ENCODE data around the gene RNF157. TPM values are rescaled to one million over a fixed set of nuclear protein-coding genes. Genes with fewer than 3 reads are reported as not detected.

RNF157 gene
- total and polyA plus RNA-seq, 9 of the 15 experiments (the other 6 are each of a cell fraction or from before 2014, with no cell fraction given), result 8.1 to 31.7 (median 20.8) TPM

DNA sequence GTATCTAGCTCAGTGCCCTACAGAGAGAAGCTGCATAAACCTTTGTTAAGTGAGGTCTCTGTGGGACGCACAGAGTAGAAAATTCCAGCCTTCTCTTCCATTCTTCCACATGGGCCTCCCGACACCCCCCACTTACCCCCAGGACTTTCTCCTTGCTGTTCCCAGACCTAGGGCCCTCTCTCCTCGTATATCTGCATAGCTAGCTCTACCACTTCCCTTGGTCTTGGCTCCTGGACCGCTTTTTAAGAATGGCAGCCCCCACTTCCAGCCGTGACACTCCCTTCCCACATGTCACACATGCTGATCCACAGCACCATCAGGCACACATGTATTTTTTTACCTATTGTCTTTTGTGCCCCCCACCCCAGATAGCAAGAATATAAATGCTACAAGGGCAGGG is 82.5 kb downstream of the RNF157 start:
- DNase-seq (ENCODE audit: extremely low read depth in 1 of 4, low spot score in 3 of 4) (no peak), ATAC-seq (no peak), FAIRE-seq (no peak)
- Histone ChIP-seq H2AFZ (ENCODE audit: low read depth, low read length) (no peak overlapping the region), H4K20me1 (replicated peaks; ENCODE audit: control insufficient read depth, insufficient read depth, low read length) (no peaks in the 10 kb centered on the region), H3K9me3 (replicated peaks; ENCODE audit: control insufficient read depth, insufficient read depth, low read depth, low read length) (no peaks in the 10 kb centered on the region), H3K27ac (ENCODE audit: extremely low read depth, low read depth, low read length) (no peak overlapping the region), H3K79me2 (ENCODE audit: control insufficient read depth, insufficient read depth, low read length) (no peaks in the 10 kb centered on the region), H3K4me2 (ENCODE audit: insufficient read depth, low read length) (no peak overlapping the region), H3K27me3 (ENCODE audit: control insufficient read depth in 2 of 2, insufficient read depth in 2 of 2, low read length in 2 of 2) (no peaks in the 10 kb centered on the region), H3K4me1 (replicated peaks in 1 of 2; ENCODE audit: control insufficient read depth in 2 of 2, insufficient read depth in 2 of 2, low read length in 2 of 2) (peaks cover 5 to 9% of the 10 kb centered on the region in 2 experiments; a peak in 4 of 5 replicates), H3K9ac (ENCODE audit: insufficient read depth in 1 of 2, low read depth in 2 of 2, low read length in 2 of 2) (no peak overlapping the region), H3K36me3 (ENCODE audit: control insufficient read depth, insufficient read depth, low read length) (peaks cover 84% of the 10 kb centered on the region), H3K9me1 (ENCODE audit: control insufficient read depth, insufficient read depth, low read length) (no peaks in the 10 kb centered on the region), H3K4me3 (no peak overlapping the region)
- in situ Hi-C loops (cut with MboI), result no loop called here
- ChIA-PET CTCF (ENCODE audit: low intra/inter-chr PET ratio) (no interaction called here), POLR2A (no interaction called here)
- 83% methylated on average over 5 of the region's 5 CpGs for WGBS (ENCODE audit: insufficient coverage, low coverage, missing lambda C conversion rate)
- TF ChIP-seq ZFX (CRISPR knock-in tag; IDR thresholded peaks at IDR 0.05) (no peak), GABPB1 (CRISPR knock-in tag; IDR thresholded peaks at IDR 0.05) (no peak), SIRT6 (IDR thresholded peaks at IDR 0.05; ENCODE audit: low read depth, low read length) (no peak), RUNX1 (IDR thresholded peaks at IDR 0.05; ENCODE audit: low read depth) (no peak)
- TF ChIP-seq, protein P1, sequence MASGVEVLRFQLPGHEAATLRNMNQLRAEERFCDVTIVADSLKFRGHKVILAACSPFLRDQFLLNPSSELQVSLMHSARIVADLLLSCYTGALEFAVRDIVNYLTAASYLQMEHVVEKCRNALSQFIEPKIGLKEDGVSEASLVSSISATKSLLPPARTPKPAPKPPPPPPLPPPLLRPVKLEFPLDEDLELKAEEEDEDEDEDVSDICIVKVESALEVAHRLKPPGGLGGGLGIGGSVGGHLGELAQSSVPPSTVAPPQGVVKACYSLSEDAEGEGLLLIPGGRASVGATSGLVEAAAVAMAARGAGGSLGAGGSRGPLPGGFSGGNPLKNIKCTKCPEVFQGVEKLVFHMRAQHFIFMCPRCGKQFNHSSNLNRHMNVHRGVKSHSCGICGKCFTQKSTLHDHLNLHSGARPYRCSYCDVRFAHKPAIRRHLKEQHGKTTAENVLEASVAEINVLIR (CRISPR knock-in tag; IDR thresholded peaks at IDR 0.05), result no peak
- TF ChIP-seq, protein P2, sequence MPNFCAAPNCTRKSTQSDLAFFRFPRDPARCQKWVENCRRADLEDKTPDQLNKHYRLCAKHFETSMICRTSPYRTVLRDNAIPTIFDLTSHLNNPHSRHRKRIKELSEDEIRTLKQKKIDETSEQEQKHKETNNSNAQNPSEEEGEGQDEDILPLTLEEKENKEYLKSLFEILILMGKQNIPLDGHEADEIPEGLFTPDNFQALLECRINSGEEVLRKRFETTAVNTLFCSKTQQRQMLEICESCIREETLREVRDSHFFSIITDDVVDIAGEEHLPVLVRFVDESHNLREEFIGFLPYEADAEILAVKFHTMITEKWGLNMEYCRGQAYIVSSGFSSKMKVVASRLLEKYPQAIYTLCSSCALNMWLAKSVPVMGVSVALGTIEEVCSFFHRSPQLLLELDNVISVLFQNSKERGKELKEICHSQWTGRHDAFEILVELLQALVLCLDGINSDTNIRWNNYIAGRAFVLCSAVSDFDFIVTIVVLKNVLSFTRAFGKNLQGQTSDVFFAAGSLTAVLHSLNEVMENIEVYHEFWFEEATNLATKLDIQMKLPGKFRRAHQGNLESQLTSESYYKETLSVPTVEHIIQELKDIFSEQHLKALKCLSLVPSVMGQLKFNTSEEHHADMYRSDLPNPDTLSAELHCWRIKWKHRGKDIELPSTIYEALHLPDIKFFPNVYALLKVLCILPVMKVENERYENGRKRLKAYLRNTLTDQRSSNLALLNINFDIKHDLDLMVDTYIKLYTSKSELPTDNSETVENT (CRISPR knock-in tag; IDR thresholded peaks at IDR 0.05), result no peak
- no TSS peak for BruUV-seq (replicated peaks)
- intact Hi-C loops (cut with micrococcal nuclease), result no loop called here
